GM18520 (cell line): ENCODE data around the gene TSPAN31.
"Not testable (repeated sequence)": the region's sequence is repeated elsewhere in the genome, so short reads cannot be mapped to it uniquely, and the experiment has no call there.

Experiments used
- ATAC-seq: cut with Tn5 transposase; IDR thresholded peaks from one replicate; pipeline ENCODE4 v1.9.1; 2021; ENCODE audit not compliant: unreplicated experiment

The TSPAN31 gene, protein sequence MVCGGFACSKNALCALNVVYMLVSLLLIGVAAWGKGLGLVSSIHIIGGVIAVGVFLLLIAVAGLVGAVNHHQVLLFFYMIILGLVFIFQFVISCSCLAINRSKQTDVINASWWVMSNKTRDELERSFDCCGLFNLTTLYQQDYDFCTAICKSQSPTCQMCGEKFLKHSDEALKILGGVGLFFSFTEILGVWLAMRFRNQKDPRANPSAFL

DNA sequence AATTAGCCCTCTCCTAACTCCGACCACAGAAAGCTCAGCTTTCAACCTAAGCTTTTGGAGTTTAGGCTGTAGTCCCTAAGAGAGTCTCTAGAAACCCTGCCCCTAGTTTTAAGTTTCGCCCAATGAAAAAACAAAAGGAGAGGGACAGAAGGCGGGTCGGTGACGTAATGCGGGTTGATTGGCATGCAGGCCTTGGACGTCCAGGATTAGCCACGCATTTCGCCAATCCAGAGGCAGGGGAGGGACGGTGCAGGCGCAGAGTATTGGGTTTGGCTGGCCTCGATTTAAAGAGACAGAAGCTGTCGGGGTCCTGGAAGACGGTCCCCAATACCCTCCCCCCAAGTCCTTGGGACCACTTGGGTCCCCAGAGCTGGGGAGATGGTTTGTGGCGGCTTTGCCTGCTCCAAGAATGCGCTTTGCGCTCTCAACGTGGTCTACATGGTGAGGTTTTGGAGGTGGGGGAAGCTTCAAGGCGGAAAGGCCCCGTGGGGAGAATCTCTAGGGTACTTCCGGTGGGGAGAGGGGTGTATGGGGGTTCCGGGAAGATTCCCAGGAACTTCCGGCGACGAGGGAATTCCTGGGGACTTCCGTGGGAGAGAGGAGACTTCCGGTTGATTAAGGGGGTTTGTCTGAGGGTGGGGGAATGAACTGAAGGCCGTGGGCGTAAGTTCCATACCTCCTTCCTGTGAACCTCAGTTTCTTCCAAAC, at the start of gene TSPAN31:
Gene TSPAN31, plus strand, starts transcription at position 263 of the 708 bp plus-strand sequence. Its CDS starts 116 bp downstream, at position 379.
- ATAC-seq, result peak; percentile 70

GRCh38 chr12:57695770-57696432, 48.9 kb upstream of the TSPAN31 start:
- ATAC-seq, result no peak

- no peak for ATAC-seq
Measured at GRCh38 chr12:57697076-57697475, 47.8 kb upstream of the TSPAN31 start.

- ATAC-seq, result no peak
Measured at GRCh38 chr12:57698414-57698813, 46.4 kb upstream of the TSPAN31 start.

- ATAC-seq, result no peak
Measured at GRCh38 chr12:57700317-57700716, 44.5 kb upstream of the TSPAN31 start.

- ATAC-seq, result no peak
Measured at GRCh38 chr12:57707250-57707649, 37.6 kb upstream of the TSPAN31 start.

- no peak for ATAC-seq
Measured at GRCh38 chr12:57708296-57708695, 36.5 kb upstream of the TSPAN31 start.

GRCh38 chr12:57712701-57713100, 32.1 kb upstream of the TSPAN31 start:
- ATAC-seq, result no peak

GRCh38 chr12:57713209-57713608, 31.6 kb upstream of the TSPAN31 start:
- no peak for ATAC-seq

DNA sequence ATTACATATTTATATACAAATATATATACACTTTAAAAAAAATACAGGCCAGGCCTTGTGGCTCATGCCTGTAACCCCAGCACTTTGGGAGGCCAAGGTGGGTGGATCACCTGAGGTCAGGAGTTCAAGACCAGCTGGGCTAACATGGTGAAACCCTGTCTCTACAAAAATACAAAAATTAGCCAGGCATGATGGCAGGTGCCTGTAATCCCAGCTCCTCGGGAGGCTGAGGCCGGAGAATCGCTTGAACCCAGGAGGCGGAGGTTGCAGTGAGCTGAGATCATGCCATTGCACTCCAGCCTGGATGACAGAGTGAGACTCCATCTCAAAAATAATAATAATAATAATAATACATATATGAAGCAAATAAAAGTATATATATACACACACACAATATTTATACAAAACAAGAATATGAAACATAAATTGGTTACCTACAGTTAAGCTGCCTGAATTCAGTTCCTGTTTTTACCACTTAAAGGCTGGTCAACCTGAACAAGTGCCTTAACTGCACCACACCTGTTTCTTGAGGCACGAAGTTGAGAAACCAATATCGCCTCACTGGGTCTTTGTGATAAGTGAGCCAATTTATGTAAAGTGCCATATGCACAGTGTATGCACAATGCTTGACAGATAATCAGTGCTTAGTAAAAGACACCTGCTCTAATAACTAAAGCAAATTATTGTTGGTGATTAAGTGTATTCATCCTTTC, 29.6 kb upstream of the TSPAN31 start:
- not testable (repeated sequence) for ATAC-seq

- ATAC-seq, result no peak
Measured at GRCh38 chr12:57715786-57716185, 29.1 kb upstream of the TSPAN31 start.

- ATAC-seq, result no peak
Measured at GRCh38 chr12:57716305-57716704, 28.5 kb upstream of the TSPAN31 start.

- no peak for ATAC-seq
Measured at GRCh38 chr12:57717131-57717530, 27.7 kb upstream of the TSPAN31 start.

- ATAC-seq, result no peak
Measured at GRCh38 chr12:57717846-57718640, 26.8 kb upstream of the TSPAN31 start.

DNA sequence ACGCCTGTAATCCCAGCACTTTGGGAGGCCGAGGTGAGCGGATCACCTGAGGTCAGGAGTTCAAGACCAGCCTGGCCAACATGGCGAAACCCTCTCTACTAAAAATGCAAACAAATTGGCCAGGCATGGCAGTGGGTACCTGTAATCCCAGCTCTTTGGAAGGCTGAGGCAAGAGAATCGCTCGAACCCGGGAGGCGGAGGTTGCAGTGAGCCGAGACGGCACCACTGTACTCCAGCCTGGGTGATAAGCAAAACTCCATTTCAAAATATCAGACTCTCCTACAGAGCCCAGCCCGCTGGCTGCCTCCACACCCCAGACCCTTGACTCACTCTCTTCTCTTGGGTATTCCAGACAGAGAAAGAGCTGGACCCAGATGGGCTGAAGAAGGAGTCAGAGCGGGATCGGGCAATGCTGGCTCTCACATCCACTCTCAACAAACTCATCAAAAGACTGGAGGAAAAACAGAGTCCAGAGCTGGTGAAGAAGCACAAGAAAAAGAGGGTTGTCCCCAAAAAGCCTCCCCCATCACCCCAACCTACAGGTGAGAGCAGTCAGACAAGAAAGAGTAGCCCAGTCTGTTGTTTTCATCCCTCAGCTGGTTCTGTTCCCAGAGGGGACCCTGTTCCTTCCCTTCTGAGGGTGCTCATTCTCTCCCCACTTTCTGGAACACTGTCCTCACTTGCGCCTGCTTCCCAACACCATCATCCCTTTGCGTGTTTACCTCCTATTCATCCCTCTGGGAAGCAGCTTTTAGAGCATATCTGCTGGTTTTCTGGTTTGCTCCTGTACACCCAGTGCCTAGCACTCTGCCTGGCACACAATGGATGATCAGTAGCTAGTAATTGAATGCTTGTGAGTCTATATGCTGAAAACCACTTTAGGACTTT, 26.0 kb upstream of the TSPAN31 start:
- ATAC-seq, result no peak

DNA sequence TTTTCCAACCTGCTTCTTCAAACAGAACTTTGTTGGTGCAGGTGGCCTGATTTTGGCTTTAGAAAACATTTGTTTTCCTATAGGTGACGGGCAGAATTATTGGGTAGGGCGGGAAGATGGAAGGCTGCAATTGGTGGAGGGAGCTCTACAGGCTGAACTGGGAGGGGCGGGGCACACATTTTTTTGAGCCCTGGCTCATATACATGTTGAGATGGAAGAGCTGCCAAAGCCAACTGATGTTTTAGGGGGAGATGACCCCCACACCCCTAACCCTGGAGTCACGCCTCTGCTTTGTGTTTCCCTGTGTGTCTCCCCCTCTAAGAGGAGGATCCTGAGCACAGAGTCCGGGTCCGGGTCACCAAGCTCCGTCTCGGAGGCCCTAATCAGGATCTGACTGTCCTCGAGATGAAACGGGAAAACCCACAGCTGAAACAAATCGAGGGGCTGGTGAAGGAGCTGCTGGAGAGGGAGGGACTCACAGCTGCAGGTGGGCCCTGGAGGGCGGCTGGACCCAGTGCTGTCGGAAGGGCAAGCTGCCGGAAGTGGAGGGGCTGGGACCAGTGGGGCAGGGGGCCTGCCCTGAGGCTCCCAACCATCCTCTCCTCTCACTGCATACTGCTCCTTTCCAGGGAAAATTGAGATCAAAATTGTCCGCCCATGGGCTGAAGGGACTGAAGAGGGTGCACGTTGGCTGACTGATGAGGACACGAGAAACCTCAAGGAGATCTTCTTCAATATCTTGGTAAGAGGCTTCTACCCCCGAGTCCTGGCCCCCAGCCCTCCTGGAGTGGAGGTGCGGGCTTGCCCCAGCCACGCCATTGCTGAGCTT, 24.8 kb upstream of the TSPAN31 start:
- no peak for ATAC-seq

GRCh38 chr12:57720606-57721595, 23.9 kb upstream of the TSPAN31 start:
- ATAC-seq, result no peak
